Measurements from ENCODE around the gene PRRT3. TPM values are rescaled to one million over a fixed set of nuclear protein-coding genes. Genes with fewer than 3 reads are reported as not detected.

PRRT3 gene
- 8.4 and 9.7 TPM in 2 replicates for total RNA-seq

DNA sequence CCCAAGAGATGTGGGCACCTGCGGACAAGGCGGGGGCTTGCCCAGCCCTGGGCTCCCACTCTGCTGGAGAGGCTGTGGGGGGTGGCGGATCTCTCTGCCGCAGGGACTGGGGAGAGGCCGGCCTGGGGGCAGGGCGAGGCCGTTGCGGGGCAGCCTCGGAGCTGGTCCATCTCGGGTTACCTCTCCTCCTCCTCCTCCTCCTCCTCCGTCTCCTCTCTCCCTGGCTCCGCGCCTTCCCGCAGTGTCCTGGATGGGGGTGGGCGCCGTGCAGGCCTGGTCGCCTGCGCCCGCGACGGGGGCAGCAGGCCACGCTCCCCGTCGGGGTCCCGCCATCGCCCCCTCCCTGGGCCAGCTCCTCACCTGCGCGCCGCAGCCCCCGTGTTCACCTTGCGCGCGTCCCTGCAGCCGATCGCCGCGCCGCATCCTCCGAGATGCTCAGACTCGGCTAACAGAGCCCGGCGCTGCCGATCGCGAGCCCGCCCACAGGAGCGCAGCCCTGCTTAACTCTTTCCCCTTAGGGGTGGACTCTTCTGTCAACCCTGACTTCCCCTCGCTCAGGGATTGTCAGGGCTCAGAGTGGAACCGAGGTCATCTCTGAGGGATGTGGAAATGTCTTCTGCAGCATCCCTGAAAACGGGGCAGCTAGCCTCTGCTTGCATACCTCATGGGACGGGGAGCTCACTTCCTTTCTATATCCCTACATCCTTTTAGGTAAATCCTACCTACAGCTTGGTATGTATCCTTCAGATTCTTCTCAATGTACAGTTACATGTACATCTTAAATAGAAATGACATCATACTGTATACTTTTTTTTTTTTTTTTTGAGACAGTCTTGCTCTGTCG is at the start of gene PRRT3:
PRRT3 (minus strand) TSS at position 447 of the 844 bp plus-strand sequence. CDS start 2,293 bp downstream, outside the sequence.

DNA sequence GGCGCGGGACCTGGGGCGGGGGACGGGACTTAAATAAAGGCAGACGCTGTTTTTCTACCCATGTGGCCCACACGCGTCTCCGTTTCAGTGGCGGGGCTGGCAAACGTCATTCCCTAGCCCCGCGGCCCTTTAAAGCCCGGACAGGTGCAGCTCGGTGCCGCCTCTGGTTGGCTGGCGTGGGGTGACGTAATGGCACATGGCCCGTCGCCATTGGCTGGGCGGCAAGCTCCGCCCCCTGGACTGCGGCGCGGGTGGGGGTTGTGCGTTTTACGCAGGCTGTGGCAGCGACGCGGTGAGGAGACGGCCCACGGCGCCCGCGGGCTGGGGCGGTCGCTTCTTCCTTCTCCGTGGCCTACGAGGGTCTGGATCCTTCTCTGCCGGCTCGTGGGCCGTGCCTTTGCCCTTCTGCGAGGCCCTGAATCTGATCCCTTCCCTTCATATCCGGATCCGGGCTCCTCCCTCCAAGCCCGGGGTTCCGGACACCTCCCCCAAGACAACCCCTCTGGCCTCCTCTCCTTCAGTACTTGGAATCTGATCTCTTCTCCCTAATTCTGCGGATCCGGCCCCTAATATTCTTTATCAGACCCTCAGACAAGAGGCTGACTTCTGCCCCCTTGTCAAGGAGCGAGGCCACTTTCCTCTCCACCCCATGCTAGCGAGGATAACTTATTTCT is 18.5 kb downstream of the PRRT3 start, which contains the start of gene CRELD1:
CRELD1 (plus strand) TSS at position 274 of the 674 bp plus-strand sequence. CDS start 605 bp downstream, outside the sequence.

DNA sequence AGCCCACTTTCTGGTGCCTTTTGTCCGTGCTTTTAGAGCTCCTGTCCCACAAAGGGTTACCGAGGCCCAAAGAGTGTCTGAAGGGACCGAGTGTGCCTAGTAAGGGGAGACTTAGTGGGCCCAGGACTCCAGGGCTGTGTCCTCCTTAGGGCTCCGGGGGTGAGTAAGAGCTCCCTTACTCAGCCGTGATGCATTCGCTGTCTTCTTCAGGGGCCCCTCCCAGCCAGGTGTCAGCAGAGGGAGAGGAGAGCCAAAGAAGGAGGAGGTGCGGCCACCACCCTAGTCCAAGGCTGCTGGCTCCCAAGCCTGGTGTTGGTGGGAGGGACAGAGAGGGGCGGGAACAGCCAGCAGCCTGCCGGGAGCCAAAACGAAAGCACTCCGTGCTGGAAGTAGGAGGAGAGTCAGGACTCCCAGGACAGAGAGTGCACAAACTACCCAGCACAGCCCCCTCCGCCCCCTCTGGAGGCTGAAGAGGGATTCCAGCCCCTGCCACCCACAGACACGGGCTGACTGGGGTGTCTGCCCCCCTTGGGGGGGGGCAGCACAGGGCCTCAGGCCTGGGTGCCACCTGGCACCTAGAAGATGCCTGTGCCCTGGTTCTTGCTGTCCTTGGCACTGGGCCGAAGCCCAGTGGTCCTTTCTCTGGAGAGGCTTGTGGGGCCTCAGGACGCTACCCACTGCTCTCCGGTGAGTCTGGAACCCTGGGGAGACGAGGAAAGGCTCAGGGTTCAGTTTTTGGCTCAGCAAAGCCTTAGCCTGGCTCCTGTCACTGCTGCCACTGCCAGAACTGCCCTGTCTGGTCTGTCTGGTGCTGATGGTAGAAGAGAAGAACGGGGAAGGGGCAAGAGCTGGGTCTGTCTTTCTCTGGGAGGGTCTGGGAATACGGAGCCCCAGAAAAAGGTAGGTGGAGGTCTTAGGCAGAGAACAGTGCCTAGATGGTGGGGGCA is 35.2 kb downstream of the PRRT3 start, which contains the start of gene IL17RC:
IL17RC (plus strand) TSS at position 365 of the 947 bp plus-strand sequence; CDS start at position 583, 218 bp downstream.

DNA sequence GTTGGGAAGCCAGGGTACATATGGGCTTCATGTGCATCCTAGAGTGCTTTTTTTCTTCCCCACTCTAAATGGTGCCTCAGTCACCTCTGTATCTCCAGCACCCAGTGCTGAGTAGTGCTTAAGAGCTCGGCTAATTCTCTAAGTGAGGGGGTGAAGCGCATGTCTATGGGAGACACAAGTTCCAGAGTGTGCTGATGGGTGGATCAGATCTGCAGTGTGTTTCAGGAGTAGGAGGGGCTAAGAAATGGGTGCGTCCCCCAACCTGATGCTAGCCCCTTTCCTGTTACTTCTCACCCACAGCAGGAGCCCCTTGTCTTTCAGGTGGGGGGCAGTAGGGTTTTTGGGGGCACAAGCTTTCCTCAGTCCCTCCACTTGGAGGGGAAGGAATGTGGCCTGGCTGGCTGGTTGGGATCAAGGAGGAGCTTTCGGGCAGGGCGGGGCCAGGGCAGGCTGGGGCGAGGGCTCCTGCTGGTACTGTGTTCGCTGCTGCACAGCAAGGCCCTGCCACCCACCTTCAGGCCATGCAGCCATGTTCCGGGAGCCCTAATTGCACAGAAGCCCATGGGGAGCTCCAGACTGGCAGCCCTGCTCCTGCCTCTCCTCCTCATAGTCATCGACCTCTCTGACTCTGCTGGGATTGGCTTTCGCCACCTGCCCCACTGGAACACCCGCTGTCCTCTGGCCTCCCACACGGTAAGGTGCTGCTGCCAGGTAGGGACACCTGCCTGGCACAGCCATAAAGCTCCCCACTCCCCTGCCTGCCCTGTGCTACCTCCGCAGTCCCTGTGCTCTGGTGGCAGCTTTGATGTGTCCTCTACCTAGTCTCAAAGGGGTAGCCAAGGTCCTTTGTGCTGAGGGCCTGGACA is 49.6 kb downstream of the PRRT3 start, which contains the start of gene IL17RE:
IL17RE (plus strand) TSS at position 477 of the 866 bp plus-strand sequence; CDS start at position 562, 85 bp downstream.

Other genes with a start within 250 kb of the PRRT3 start
- gene CPNE9, start 248.6 kb downstream of the PRRT3 start, total RNA-seq = not detected in 2 replicates
- 8.2 and 10.7 TPM in 2 replicates for gene BRPF1, start 220.7 kb downstream of the PRRT3 start, total RNA-seq
- 10.4 and 11.6 TPM in 2 replicates for gene OGG1, start 202.5 kb downstream of the PRRT3 start, total RNA-seq
- gene CAMK1, start 182.5 kb downstream of the PRRT3 start, total RNA-seq = 34.1 and 34.8 TPM in 2 replicates
- 58.7 and 72.3 TPM in 2 replicates for gene TADA3, start 159.9 kb downstream of the PRRT3 start, total RNA-seq
- 133 and 153 TPM in 2 replicates for gene ARPC4, start 159.3 kb downstream of the PRRT3 start, total RNA-seq
- gene TTLL3, start 142.1 kb downstream of the PRRT3 start, total RNA-seq = 10.4 and 13.5 TPM in 2 replicates
- 28.8 and 46.5 TPM in 2 replicates for gene RPUSD3, start 108.4 kb downstream of the PRRT3 start, total RNA-seq
- gene CIDEC, start 72.2 kb downstream of the PRRT3 start, total RNA-seq = 32.9 and 37.6 TPM in 2 replicates
- gene JAGN1, start 61.8 kb downstream of the PRRT3 start, total RNA-seq = 34.1 and 40.8 TPM in 2 replicates
- gene IL17RE, start 49.6 kb downstream of the PRRT3 start, total RNA-seq = 1.6 and 1.9 TPM in 2 replicates
- gene IL17RC, start 35.3 kb downstream of the PRRT3 start, total RNA-seq = 64.5 and 67.8 TPM in 2 replicates
- 5.1 and 6.4 TPM in 2 replicates for gene CRELD1, start 18.6 kb downstream of the PRRT3 start, total RNA-seq
- 101 and 123 TPM in 2 replicates for gene EMC3, start 34.4 kb upstream of the PRRT3 start, total RNA-seq
- gene FANCD2, start 74.0 kb upstream of the PRRT3 start, total RNA-seq = 1.4 and 1.8 TPM in 2 replicates
- gene FANCD2OS, start 155.8 kb upstream of the PRRT3 start, total RNA-seq = not detected in 2 replicates
- 127 and 171 TPM in 2 replicates for gene BRK1, start 163.3 kb upstream of the PRRT3 start, total RNA-seq
- 40.1 and 41.1 TPM in 2 replicates for gene VHL, start 189.4 kb upstream of the PRRT3 start, total RNA-seq
- 6.3 and 7.8 TPM in 2 replicates for gene IRAK2, start 212.5 kb upstream of the PRRT3 start, total RNA-seq

All from cardiac ventricle fibroblast (primary cell).